ENCODE data around the gene CNTF.

The CNTF gene

DNA sequence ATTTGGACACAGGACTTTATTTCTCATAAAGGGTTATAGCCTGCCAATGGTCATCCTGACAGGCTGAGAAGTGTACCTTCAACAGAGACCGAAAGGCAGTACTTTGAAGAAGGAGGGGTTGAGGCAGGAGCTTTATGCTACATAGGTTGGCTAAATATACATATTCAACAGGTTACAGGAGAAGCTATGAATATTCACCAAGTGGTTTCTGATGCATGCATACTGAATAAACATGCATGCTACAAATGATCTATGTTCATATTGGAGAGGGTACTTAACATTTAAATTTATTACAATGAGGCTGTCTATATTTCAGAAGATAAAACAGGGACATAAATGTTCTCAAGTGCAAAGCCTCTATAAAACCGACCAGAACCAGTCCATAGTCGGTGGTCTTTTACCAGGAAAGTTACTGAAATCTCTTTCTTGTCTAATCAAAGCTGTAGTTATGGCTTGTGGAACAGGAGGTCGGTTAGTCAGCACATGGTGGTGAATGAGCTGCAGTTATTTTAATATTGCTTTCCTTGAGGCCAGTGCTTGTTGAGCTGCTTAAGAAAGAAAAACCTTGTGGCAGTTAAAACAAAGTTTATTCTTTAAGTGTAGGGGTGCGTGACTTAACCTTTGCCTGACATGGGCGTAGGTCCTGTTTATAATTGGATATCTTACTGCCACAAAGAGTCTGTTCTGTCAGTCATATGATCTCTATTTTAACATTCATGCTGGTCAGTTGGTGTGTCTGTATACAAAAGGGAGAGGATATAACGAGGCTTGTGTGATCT is 19.5 kb downstream of the CNTF start:
- DNase-seq (ENCODE audit: low read depth), result no peak
- TF ChIP-seq MYC (IDR thresholded peaks at IDR 0.05; ENCODE audit: low read depth, low read length) (no peak), CTCF (IDR thresholded peaks at IDR 0.05; ENCODE audit: low read depth, low read length) (no peak), POLR2A (IDR thresholded peaks at IDR 0.05; ENCODE audit: extremely low read depth, insufficient read length) (no peak)
- TF ChIP-seq, protein P1, sequence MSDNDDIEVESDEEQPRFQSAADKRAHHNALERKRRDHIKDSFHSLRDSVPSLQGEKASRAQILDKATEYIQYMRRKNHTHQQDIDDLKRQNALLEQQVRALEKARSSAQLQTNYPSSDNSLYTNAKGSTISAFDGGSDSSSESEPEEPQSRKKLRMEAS (IDR thresholded peaks at IDR 0.05; ENCODE audit: low read depth, low read length), result no peak
- H3K4me3 ChIP-seq (ENCODE audit: low read depth, low read length), result no peak overlapping the region

DNA sequence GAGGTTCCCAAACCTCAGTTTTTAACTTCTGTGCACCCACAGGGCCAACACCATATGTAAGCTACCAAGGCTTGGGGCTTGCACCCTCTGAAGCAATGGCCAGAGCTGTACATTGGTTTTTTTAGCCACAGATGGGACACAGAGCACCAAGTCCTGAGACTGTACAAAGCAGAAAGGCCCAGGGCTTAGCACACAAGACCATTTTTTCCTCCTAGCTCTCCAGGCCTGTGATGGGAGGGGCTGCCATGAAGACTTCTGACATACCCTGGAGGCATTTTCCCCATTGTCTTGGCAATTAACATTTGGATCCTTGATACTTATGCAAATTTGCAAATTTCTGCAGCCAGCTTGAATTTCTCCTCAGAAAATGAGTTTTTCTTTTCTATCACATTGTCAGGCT is 23.4 kb downstream of the CNTF start:
- TF ChIP-seq, protein P1 (IDR thresholded peaks at IDR 0.05; ENCODE audit: low read depth, low read length), result no peak
- TF ChIP-seq CTCF (IDR thresholded peaks at IDR 0.05; ENCODE audit: low read depth, low read length) (no peak), MYC (IDR thresholded peaks at IDR 0.05; ENCODE audit: low read depth, low read length) (no peak), POLR2A (IDR thresholded peaks at IDR 0.05; ENCODE audit: extremely low read depth, insufficient read length) (no peak)
- H3K4me3 ChIP-seq (ENCODE audit: low read depth, low read length), result no peak overlapping the region
- DNase-seq (ENCODE audit: low read depth), result no peak

DNA sequence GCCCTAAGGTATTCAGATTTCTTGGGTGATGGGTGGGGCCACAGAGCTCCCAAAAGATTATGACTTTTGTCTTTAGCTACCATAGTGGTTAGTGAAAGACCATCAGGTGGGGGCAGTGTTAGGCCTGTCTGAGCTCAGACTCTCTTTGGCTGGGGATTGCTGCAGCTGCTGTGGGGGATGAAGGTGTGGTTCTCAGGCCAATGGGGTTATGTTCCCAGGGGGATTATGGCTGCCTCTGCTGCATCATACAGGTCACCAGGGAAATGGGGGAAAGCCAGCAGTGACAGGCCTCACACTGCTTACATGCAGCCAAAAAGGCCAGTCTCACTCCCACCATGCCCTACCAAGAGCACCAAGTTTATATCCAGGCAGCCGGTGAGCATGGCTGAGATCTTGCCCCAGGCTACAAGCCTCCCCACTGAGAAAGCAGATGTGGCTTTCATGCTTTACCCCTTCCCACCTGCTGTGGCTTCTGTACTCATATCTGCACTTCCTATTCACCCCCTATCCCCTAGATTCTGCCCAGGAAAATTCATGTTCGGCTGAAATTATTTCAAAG is 24.8 kb downstream of the CNTF start:
- DNase-seq (ENCODE audit: low read depth), result peak; percentile 69
- H3K4me3 ChIP-seq (ENCODE audit: low read depth, low read length), result no peak overlapping the region
- TF ChIP-seq MYC (IDR thresholded peaks at IDR 0.05; ENCODE audit: low read depth, low read length) (no peak), POLR2A (IDR thresholded peaks at IDR 0.05; ENCODE audit: extremely low read depth, insufficient read length) (no peak), CTCF (IDR thresholded peaks at IDR 0.05; ENCODE audit: low read depth, low read length) (no peak)
- TF ChIP-seq, protein P1 (IDR thresholded peaks at IDR 0.05; ENCODE audit: low read depth, low read length), result no peak

- H3K4me3 ChIP-seq (ENCODE audit: low read depth, low read length), result no peak overlapping the region
- TF ChIP-seq POLR2A (IDR thresholded peaks at IDR 0.05; ENCODE audit: extremely low read depth, insufficient read length), result no peak
- TF ChIP-seq MYC (IDR thresholded peaks at IDR 0.05; ENCODE audit: low read depth, low read length), result no peak
- TF ChIP-seq CTCF (IDR thresholded peaks at IDR 0.05; ENCODE audit: low read depth, low read length), result no peak
- TF ChIP-seq, protein P1 (IDR thresholded peaks at IDR 0.05; ENCODE audit: low read depth, low read length), result no peak
- DNase-seq (ENCODE audit: low read depth), result no peak
These were observed 25.4 kb downstream of the CNTF start for GRCh38 chr11:58647866-58648265.

GRCh38 chr11:58649623-58650022 is 27.2 kb downstream of the CNTF start:
- DNase-seq (ENCODE audit: low read depth), result no peak
- H3K4me3 ChIP-seq (ENCODE audit: low read depth, low read length), result no peak overlapping the region
- TF ChIP-seq, protein P1 (IDR thresholded peaks at IDR 0.05; ENCODE audit: low read depth, low read length), result no peak
- TF ChIP-seq POLR2A (IDR thresholded peaks at IDR 0.05; ENCODE audit: extremely low read depth, insufficient read length), result no peak

DNA sequence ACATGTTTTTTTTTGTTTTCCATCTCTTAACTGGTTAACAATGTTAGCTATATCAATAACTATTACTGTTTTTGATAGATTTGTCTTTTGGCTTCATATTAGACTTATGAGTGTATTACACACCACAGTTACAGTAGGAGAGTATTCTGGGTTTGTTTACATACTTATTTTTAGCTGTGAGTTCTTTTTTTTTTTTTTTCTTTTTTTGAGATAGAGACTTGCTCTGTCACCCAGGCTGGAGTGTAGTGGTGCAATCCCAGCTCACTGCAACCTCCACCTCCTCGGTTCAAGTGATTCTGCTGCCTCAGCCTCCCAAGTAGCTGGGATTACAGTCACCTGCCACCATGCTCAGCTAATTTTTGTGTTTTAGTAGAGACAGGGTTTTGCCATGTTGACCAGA is 28.0 kb downstream of the CNTF start:
- no peak for DNase-seq (ENCODE audit: low read depth)
- H3K4me3 ChIP-seq (ENCODE audit: low read depth, low read length), result no peak overlapping the region
- TF ChIP-seq MYC (IDR thresholded peaks at IDR 0.05; ENCODE audit: low read depth, low read length) (no peak), CTCF (IDR thresholded peaks at IDR 0.05; ENCODE audit: low read depth, low read length) (no peak), POLR2A (IDR thresholded peaks at IDR 0.05; ENCODE audit: extremely low read depth, insufficient read length) (no peak)
- TF ChIP-seq, protein P1 (IDR thresholded peaks at IDR 0.05; ENCODE audit: low read depth, low read length), result no peak

Measured in NB4 (cell line).